Activated B cell treated with CpG ODN at 0.5 μM for 24 hours (primary cell): ENCODE results near the gene RPS15. TPM values are rescaled to one million over a fixed set of nuclear protein-coding genes. Genes with fewer than 3 reads are reported as not detected.

Source experiments
- ATAC-seq: fragments of 200-7000 bp; cut with Tn5 transposase; one replicate; pipeline ENCODE4 v1.10.0; 2021; ENCODE audit warnings: low read depth, mild to moderate bottlenecking, moderate library complexity
- CTCF ChIA-PET: fragments of 350-600 bp; sonication (Branson Sonifier 250); formaldehyde crosslinking; loops from one replicate; lab custom pipeline; 2021; ENCODE audit warnings: antibody characterized with exemption; lab: Charles Lee
- POLR2A ChIA-PET: fragments of 350-600 bp; sonication (Branson Sonifier 250); formaldehyde crosslinking; loops from one replicate; lab custom pipeline; 2021; ENCODE audit warnings: antibody characterized with exemption; lab: Charles Lee
- DNase-seq: peaks from one replicate; pipeline ENCODE4 v3.0.0; 2022
- H3K27ac Mint-ChIP-seq: one replicate; pipeline ENCODE4 v1.8.0; 2020; ENCODE audit warnings: mixed read lengths
- H3K27me3 Mint-ChIP-seq: one replicate; pipeline ENCODE4 v1.8.0; 2021; ENCODE audit warnings: mixed read lengths
- H3K36me3 Mint-ChIP-seq: one replicate; pipeline ENCODE4 v1.8.0; 2021; ENCODE audit warnings: low read depth, mixed read lengths
- H3K4me1 Mint-ChIP-seq: one replicate; pipeline ENCODE4 v1.8.0; 2021; ENCODE audit warnings: mixed read lengths
- H3K4me3 Mint-ChIP-seq: one replicate; pipeline ENCODE4 v1.8.0; 2020; ENCODE audit warnings: mild to moderate bottlenecking, mixed read lengths
- H3K9me3 Mint-ChIP-seq: one replicate; pipeline ENCODE4 v1.8.0; 2020; ENCODE audit warnings: mixed read lengths
- intact Hi-C: fragments of 100-400 bp; cut with micrococcal nuclease; formaldehyde crosslinking; loops from one replicate; pipeline ENCODE4 v1.15.1; 2024
- total RNA-seq: library from RNA; stranded (reverse); gene quantifications from 2 replicates; pipeline ENCODE4 v1.2.3, GENCODE V29; 2022
- TF ChIP-seq, protein P1 (sequence below): fragments of 200-600 bp; IDR thresholded peaks from one replicate; pipeline ENCODE4 v1.8.0; 2022; ENCODE audit warnings: antibody characterized with exemption, mild to moderate bottlenecking

Gene RPS15
- total RNA-seq, 1 donor from 2014 or later, result 1,788 TPM

DNA sequence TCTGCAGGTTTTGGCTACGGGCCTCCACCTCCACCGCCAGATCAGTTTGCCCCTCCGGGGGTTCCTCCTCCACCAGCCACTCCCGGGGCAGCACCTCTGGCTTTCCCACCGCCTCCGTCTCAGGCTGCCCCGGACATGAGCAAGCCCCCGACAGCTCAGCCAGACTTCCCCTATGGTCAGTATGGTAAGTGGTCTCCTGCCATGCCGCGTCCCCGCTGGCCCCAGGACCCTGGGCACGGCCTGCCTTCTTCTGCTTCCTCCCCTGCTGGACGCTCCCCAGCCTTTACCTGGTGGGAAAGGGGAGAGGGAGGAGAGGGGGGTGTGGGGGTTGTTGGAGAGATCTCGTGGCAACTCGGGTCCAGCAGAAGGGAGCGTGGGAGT, 5.7 kb upstream of the RPS15 start:
- Mint-ChIP-seq H3K9me3 (no peaks in the 10 kb centered on the region), H3K36me3 (peaks cover 45% of the 10 kb centered on the region), H3K4me3 (no peak overlapping the region), H3K4me1 (no peaks in the 10 kb centered on the region), H3K27ac (no peak overlapping the region), H3K27me3 (no peaks in the 10 kb centered on the region)
- ATAC-seq (no peak), DNase-seq (no peak)
- CTCF ChIA-PET, result no interaction called here
- TF ChIP-seq, protein P1, sequence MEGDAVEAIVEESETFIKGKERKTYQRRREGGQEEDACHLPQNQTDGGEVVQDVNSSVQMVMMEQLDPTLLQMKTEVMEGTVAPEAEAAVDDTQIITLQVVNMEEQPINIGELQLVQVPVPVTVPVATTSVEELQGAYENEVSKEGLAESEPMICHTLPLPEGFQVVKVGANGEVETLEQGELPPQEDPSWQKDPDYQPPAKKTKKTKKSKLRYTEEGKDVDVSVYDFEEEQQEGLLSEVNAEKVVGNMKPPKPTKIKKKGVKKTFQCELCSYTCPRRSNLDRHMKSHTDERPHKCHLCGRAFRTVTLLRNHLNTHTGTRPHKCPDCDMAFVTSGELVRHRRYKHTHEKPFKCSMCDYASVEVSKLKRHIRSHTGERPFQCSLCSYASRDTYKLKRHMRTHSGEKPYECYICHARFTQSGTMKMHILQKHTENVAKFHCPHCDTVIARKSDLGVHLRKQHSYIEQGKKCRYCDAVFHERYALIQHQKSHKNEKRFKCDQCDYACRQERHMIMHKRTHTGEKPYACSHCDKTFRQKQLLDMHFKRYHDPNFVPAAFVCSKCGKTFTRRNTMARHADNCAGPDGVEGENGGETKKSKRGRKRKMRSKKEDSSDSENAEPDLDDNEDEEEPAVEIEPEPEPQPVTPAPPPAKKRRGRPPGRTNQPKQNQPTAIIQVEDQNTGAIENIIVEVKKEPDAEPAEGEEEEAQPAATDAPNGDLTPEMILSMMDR, result no peak
- intact Hi-C loops, result no loop called here
- POLR2A ChIA-PET, result interaction anchor here (0.9 kb wide), 1 partner anchor 24 kb away, joined by 3 read pairs; no protein-coding TSS in a partner anchor

DNA sequence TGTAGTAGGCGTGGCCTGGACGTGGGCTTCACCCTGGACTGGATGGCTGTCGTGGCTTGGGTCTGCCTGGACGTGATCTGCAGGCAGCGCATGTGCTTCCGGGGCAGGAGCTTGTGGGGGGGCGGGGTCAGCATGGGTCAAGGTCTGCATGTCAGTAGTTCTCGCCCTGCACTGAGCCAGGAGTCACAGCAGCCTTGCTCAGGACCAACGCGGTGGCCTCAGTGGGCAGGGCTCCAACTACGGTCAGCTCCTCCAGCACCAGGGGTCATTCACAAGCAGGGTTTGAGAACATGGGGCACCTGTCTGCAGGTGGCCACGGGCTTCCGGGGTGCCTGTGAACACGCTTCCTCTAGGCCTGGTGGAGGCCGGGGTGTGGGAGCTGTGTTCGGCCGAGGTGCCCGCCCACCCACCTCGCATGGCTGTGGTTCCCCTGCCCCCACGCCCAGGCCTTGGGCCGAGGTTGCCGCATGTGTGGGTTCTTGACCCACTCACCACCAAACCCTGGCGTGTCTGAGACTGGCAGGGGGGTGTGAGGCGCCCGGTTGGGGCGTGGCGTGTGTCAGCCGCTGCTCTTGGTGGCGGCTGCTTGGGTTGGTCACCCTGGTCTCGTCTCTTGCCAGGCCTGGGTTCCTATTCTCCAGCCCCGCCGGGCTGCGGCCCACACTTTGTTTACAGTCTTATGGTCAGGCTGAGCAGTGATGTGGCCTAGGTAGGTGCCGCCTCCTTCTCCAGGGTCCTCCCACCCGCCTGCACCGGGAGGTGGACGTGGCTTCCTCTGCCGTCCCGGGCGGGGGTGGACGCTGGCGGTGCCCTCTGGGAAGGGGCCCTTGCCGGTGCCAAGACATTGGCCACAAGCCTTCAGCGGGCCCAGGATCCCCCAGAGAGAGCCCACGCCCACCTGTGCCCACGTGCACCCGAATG, 4.8 kb upstream of the RPS15 start:
- ATAC-seq (no peak), DNase-seq (no peak)
- ChIA-PET POLR2A (interaction anchor here (0.9 kb wide), 1 partner anchor 25 kb away, joined by 3 read pairs; no protein-coding TSS in a partner anchor), CTCF (no interaction called here)
- Mint-ChIP-seq H3K36me3 (peaks cover 41% of the 10 kb centered on the region), H3K4me1 (peaks cover 8% of the 10 kb centered on the region), H3K9me3 (no peaks in the 10 kb centered on the region), H3K27ac (no peak overlapping the region), H3K4me3 (no peak overlapping the region), H3K27me3 (no peaks in the 10 kb centered on the region)
- intact Hi-C loops, result no loop called here
- TF ChIP-seq, protein P1, result no peak

DNA sequence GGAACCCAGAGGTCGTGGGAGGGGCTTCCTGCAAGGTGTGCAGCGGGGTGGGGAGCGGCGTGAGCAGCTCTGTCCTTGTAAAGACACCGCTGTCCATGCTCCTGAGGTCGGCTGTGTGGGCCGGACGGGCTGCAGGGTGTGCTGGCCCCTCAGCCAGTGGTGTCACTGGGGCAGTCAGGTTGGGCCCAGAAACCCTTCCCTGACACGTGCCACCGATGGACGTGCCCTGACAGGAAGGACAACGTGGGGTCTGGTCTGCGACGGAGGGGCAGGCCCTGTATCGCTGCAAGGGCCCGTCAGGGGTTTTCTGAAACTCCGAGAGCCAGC, 4.2 kb upstream of the RPS15 start:
- DNase-seq (no peak), ATAC-seq (no peak)
- Mint-ChIP-seq H3K4me1 (peaks cover 9% of the 10 kb centered on the region), H3K27me3 (no peaks in the 10 kb centered on the region), H3K27ac (no peak overlapping the region), H3K36me3 (peaks cover 40% of the 10 kb centered on the region), H3K4me3 (no peak overlapping the region), H3K9me3 (no peaks in the 10 kb centered on the region)
- intact Hi-C loops, result no loop called here
- TF ChIP-seq, protein P1, result no peak
- CTCF ChIA-PET, result no interaction called here
- POLR2A ChIA-PET, result interaction anchor here (2.2 kb wide), 1 partner anchor 25 kb away, joined by 17 read pairs; no protein-coding TSS in a partner anchor

DNA sequence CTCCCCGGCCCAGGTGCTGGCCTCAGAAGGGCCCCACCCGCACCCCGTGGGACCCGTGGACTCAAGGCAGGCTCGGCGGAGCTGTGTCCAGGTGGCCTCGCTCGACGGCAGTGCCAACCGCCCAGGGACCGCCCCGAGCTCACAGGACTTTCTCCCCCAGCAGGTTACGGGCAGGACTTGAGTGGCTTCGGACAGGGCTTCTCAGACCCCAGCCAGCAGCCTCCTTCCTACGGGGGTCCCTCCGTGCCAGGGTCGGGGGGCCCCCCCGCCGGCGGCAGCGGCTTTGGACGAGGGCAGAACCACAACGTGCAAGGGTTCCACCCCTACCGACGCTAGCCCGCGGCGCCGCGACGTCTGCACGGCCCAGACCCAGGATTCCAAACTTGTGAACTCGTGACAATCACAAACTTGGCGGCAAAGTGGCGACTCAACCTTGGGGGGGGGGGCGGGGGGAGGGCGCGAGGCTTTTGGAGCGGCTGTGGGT, 3.6 kb upstream of the RPS15 start:
- H3K4me1 Mint-ChIP-seq, result peaks cover 14% of the 10 kb centered on the region
- H3K27ac Mint-ChIP-seq, result no peak overlapping the region
- H3K36me3 Mint-ChIP-seq, result peaks cover 42% of the 10 kb centered on the region
- CTCF ChIA-PET, result no interaction called here
- POLR2A ChIA-PET, result interaction anchor here (2.2 kb wide), 1 partner anchor 26 kb away, joined by 17 read pairs; no protein-coding TSS in a partner anchor
- TF ChIP-seq, protein P1, result no peak
- intact Hi-C loops, result no loop called here
- ATAC-seq, result no peak
- H3K9me3 Mint-ChIP-seq, result no peaks in the 10 kb centered on the region
- no peak overlapping the region for H3K4me3 Mint-ChIP-seq
- no peaks in the 10 kb centered on the region for H3K27me3 Mint-ChIP-seq
- no peak for DNase-seq

DNA sequence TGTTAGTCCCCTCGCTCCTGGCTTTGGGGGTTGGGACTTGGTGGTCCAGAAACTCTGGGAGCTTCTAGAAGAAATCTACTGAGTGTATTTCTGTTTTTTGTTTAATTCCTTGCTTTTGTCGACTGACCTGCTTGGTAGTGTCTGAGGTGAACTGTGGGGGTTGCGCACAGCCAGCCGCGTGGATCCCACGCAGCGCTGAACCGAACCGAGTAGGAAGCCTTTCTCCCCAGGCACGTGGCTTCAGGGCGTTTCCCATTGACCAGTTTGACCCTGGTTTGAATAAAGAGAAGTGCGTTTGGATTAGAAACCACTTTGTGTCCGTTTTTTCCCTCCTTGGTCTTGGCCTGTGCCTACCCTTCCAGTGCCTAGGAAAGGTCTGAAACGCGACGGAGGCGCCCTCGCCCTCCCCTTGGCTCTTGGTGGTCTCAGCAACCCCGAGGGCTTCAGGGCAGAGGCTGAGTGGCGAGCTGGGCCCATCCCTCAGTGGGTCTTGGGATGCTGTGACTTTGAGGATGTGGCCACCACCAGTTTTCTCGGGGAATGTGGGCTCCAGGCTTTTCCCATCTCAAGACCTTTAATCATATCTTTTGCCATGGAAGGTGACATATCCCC, 2.7 kb upstream of the RPS15 start:
- ATAC-seq, result no peak
- peaks cover 19% of the 10 kb centered on the region for H3K4me1 Mint-ChIP-seq
- intact Hi-C loops, result no loop called here
- no peak overlapping the region for H3K27ac Mint-ChIP-seq
- DNase-seq, result no peak
- no peak overlapping the region for H3K4me3 Mint-ChIP-seq
- peaks cover 45% of the 10 kb centered on the region for H3K36me3 Mint-ChIP-seq
- H3K9me3 Mint-ChIP-seq, result no peaks in the 10 kb centered on the region
- ChIA-PET POLR2A (interaction anchor here (2.2 kb wide), 1 partner anchor 26 kb away, joined by 17 read pairs; no protein-coding TSS in a partner anchor), CTCF (no interaction called here)
- H3K27me3 Mint-ChIP-seq, result no peaks in the 10 kb centered on the region
- TF ChIP-seq, protein P1, result no peak
